Left lobe of liver (tissue), 2 donors: ENCODE measurements around the gene CARD10. TPM values are rescaled to one million over a fixed set of nuclear protein-coding genes. Genes with fewer than 3 reads are reported as not detected.
"Not testable (repeated sequence)": the region's sequence is repeated elsewhere in the genome, so short reads cannot be mapped to it uniquely, and the experiment has no call there.

Experiments used
- ATAC-seq: fragments of 200-7000 bp; cut with Tn5 transposase; one replicate; pipeline ENCODE4 v1.9.1; 2020; ENCODE audit warnings: mild to moderate bottlenecking, moderate library complexity
- DNase-seq: peaks from one replicate; pipeline ENCODE4 v3.0.0-alpha.2; 2020; ENCODE audit warnings: low spot score
- total RNA-seq: library from RNA; stranded (reverse); gene quantifications from one replicate; pipeline ENCODE4 v1.2.1, GENCODE V29; 2021
- donor health status: DM: no; HTN: no; CAD: no; lungs with moderate emphysema.
- donor health status: DM: no; HTN: yes; CAD: no.

Gene CARD10
- total RNA-seq, 1 donor from 2014 or later, result 22.4 TPM

GRCh38 chr22:37470087-37470445, 49.1 kb downstream of the CARD10 start:
- no peak for DNase-seq
- ATAC-seq, result no peak

- DNase-seq, result no peak
- peak; percentile 25 for ATAC-seq
Observed at GRCh38 chr22:37469416-37470086, 49.7 kb downstream of the CARD10 start.

- not testable (repeated sequence) for DNase-seq, ATAC-seq
Observed at GRCh38 chr22:37468201-37468695, 51.0 kb downstream of the CARD10 start.

- ATAC-seq (no peak), DNase-seq (no peak)
Observed at GRCh38 chr22:37467391-37467955, 51.7 kb downstream of the CARD10 start.

GRCh38 chr22:37464181-37464580, 55.0 kb downstream of the CARD10 start:
- DNase-seq (no peak), ATAC-seq (no peak)

DNA sequence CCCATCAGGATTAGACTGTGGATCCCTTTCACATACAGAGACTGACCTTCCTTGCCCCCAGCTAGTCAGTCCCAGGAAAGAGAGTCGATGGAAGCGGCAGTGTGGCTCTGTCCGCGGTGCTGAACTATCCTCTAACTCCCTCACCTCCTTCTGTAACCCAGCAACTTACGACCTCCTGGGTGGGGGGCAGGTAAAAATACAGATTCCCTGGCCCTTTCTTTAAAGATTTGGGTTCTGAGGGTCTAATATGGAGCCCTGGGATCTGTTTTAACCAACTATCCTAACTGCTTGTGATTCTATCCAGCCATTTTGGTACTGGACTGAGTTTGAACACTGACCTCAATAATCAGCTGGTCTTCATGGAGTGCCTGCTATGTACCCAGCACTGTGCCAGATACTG, 56.2 kb downstream of the CARD10 start:
- no peak for DNase-seq
- ATAC-seq, result peak; percentile 71

DNA sequence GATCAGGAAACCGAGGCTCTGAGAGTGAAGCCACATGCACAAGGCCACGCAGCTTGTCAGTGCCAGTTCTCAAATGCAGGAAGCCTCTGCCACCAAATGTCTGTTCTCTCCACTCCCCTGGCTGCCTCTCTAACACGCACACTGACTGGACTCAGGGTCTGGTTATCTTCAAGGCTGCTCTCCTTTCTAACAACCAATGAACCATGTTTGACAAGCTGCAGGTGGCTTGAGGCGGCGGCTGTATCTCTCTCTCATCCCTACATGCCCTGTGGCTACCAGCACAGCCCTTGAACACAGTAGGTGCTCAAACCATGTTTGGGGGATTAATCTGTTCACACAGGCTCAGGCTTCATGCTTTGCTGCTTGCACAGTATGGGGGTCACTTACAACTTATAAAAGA, 56.8 kb downstream of the CARD10 start:
- ATAC-seq (no peak), DNase-seq (no peak)

- ATAC-seq, result no peak
Observed at GRCh38 chr22:37461961-37462360, 57.3 kb downstream of the CARD10 start.

GRCh38 chr22:37460684-37461083, 58.5 kb downstream of the CARD10 start:
- DNase-seq (no peak), ATAC-seq (no peak)

More at GRCh38 chr22:37461961-37462360, 57.3 kb downstream of the CARD10 start:
- no peak for DNase-seq

DNA sequence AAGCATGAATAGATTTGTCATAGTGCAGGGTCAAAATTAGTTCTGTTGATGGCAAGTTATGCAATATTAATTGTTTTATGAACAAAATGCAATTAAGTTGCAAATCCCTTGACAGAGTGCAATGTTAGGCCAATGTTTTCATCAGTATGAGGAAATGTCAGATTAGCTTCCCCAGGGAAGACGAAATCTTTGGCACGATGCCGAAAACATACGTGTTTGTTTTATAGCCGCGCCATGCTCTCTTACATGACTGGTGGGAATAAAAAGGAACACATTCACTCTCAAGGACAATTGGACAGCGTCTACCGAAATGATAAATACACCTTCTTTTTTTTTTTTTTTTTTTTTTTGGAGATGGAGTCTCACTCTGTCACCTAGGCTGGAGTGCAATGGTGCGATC, 60.0 kb downstream of the CARD10 start:
- DNase-seq (no peak), ATAC-seq (no peak)

GRCh38 chr22:37457093-37457893, 61.9 kb downstream of the CARD10 start:
- peak; percentile 80 for DNase-seq
- ATAC-seq, result peak; percentile 96

DNA sequence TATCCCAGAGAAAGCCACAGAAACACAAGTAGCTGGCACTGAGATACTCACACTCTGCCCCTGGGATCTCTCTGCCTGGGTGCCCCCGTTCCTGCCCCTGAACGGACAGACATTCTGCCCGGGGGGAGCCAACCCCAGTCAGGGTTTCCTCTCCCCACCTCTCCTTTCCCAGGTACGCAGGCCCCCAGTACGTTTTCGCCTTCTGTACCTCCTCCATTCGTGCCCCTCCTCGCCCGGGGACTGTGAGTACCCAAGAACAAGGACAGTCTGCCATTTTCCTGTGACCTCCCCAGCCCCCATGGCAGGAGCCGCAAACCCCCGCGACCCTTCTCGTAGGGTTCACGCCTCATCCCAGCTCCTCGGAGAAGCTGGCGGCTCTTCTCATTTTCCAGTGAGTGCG, 62.9 kb downstream of the CARD10 start:
- ATAC-seq (no peak), DNase-seq (no peak)

- ATAC-seq, result no peak
- DNase-seq, result no peak
Observed at GRCh38 chr22:37455896-37456295, 63.3 kb downstream of the CARD10 start.

DNA sequence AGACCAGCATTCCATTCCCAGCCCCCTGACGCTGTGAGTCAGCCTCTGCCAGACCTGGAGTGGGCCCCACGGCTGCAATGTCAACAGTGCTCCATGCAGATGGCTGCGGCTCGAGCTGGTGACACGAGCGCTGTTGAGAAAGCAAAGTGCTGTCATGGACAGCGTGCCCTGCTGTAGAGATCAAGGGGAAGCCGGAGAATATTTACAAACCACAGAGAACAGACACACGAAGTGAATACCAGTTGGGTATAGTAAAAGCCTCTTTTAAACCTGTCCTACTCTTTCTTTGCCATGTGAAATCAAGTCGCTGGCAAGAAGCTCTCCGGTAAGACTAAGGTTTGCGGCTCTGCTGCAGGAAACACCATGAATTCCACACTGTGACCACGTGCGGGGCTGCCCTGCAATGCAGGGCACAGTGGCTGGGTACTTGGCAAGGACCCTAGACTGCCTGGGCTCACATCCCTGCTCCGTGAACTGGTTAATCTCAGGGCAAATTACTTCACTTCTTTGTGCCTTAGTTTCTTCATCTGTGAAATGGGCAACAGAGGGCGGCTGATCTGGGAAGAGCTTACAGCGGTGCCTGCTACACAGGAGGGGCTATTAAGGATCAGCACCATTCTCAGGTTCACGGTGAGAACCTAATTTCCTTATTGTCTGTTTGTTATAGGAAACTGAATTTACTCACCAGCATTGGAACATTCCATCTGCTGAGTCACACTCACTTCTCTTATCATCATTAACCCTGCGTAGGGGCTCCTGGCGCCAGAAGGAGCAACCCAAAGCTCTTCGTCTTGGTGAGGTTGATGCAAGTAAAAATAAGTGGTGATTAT, 64.1 kb downstream of the CARD10 start:
- ATAC-seq (peak; percentile 60), DNase-seq (peak; percentile 60)

DNA sequence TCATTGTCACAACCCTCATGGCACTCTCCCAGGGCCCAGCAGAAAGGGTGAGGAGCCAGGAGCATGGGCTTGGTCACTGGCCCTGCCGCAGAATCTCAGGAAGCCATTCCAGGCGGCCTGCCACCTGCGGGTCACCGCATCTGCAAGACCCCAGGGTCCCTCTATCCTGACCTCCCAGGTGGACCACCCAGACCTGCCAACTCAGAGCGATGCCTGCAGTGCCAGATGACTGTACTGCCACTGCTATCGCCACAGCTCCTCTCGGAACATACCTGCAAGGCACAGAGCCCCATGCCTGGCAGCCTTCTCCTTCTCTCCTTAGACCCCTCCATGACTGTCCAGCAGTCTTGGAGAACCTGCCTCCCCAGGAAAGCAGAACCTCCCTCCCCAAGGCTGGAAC, 65.5 kb downstream of the CARD10 start:
- DNase-seq, result no peak
- ATAC-seq, result no peak

DNA sequence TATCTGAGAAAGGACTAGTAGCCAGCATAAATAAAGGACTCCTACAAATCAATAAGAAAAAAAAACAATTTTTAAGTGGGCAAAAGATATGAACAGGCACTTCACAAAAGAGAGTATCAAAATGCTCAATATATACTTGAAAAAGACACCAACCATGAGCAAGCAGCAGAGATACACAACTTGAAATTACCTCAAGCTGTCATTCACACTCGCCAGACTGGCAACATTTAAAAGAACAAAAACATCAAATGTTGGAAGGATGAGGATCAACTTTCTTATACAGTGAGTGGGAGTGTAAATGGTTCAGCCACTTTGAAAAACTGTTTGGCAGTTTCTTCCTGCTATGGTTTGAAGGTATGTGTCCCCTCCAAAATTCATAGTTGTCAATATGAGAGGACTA, 68.0 kb downstream of the CARD10 start:
- ATAC-seq (no peak), DNase-seq (no peak)

- DNase-seq, result no peak
- no peak for ATAC-seq
Observed at GRCh38 chr22:37449331-37450001, 69.7 kb downstream of the CARD10 start.

GRCh38 chr22:37448516-37449127, 70.6 kb downstream of the CARD10 start:
- ATAC-seq, result no peak

DNA sequence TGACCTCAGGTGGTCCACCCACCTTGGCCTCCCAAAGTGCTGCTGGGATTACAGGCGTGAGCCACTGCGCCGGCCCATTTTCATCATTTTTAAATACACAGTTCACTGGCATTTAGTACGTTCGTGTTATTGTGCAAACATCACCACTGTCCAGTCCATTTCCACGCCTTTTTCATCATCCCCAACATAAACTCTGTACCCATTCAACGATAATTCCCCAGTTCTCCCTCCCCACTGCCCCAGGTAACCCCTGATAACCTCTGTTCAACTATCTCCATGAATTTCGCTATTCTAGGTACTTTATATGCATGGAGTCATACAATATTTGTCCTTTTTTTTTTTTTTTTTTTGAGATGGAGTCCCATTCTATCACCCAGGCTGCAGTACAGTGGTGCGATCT, 73.7 kb downstream of the CARD10 start:
- DNase-seq (no peak), ATAC-seq (peak; percentile 51)

More at GRCh38 chr22:37448516-37449127, 70.6 kb downstream of the CARD10 start:
- no peak for DNase-seq

GRCh38 chr22:37443977-37444376, 75.2 kb downstream of the CARD10 start:
- ATAC-seq (peak; percentile 50), DNase-seq (no peak)
